ENCODE results near the gene COL20A1. TPM values are rescaled to one million over a fixed set of nuclear protein-coding genes. Genes with fewer than 3 reads are reported as not detected.

The COL20A1 gene
- total and polyA plus RNA-seq, 2 donors = 0.05 to 0.30 TPM

GRCh38 chr20:63325554-63326313, 32.7 kb downstream of the COL20A1 start:
- 91% methylated on average over 8 of the region's 8 CpGs for WGBS
- Histone ChIP-seq H3K27ac (ENCODE audit: low read depth in 1 of 2, low read length in 1 of 2) (no peak overlapping the region), H3K4me1 (ENCODE audit: control insufficient read depth in 2 of 2, insufficient read depth in 2 of 2, low read length in 2 of 2) (no peaks in the 10 kb centered on the region), H3K9me3 (ENCODE audit: control insufficient read depth in 2 of 2, insufficient read depth in 1 of 2, low read length in 1 of 2) (peaks cover 0 to 1% of the 10 kb centered on the region in 2 donors), H3K27me3 (ENCODE audit: control insufficient read depth in 2 of 2, insufficient read depth in 1 of 2, low read length in 1 of 2) (peaks cover 0 to 22% of the 10 kb centered on the region in 2 donors), H3K36me3 (ENCODE audit: control insufficient read depth in 2 of 2, insufficient read depth in 2 of 2, low read length in 1 of 2) (no peaks in the 10 kb centered on the region), H3K4me3 (ENCODE audit: low read length in 2 of 2) (no peak overlapping the region)
- no peak for DNase-seq (ENCODE audit: low read depth in 6 of 9, low spot score in 9 of 9)

- H3K36me3 ChIP-seq (ENCODE audit: control insufficient read depth in 2 of 2, insufficient read depth in 2 of 2, low read length in 1 of 2) = no peaks in the 10 kb centered on the region
- peaks cover 0 to 18% of the 10 kb centered on the region in 2 donors for H3K27me3 ChIP-seq (ENCODE audit: control insufficient read depth in 2 of 2, insufficient read depth in 1 of 2, low read length in 1 of 2)
- DNase-seq (ENCODE audit: low read depth in 6 of 9, low spot score in 9 of 9) = no peak
- no peak overlapping the region for H3K4me3 ChIP-seq (ENCODE audit: low read length in 2 of 2)
- WGBS = 88% methylated on average over 15 of the region's 15 CpGs
- H3K27ac ChIP-seq (ENCODE audit: low read depth in 1 of 2, low read length in 1 of 2) = peak overlapping the region in 1 of 2 donors; percentile 68
- peaks cover 1 to 4% of the 10 kb centered on the region in 2 donors for H3K9me3 ChIP-seq (ENCODE audit: control insufficient read depth in 2 of 2, insufficient read depth in 1 of 2, low read length in 1 of 2)
- no peaks in the 10 kb centered on the region for H3K4me1 ChIP-seq (ENCODE audit: control insufficient read depth in 2 of 2, insufficient read depth in 2 of 2, low read length in 2 of 2)
These were observed 33.6 kb downstream of the COL20A1 start for GRCh38 chr20:63326314-63327230.

DNA sequence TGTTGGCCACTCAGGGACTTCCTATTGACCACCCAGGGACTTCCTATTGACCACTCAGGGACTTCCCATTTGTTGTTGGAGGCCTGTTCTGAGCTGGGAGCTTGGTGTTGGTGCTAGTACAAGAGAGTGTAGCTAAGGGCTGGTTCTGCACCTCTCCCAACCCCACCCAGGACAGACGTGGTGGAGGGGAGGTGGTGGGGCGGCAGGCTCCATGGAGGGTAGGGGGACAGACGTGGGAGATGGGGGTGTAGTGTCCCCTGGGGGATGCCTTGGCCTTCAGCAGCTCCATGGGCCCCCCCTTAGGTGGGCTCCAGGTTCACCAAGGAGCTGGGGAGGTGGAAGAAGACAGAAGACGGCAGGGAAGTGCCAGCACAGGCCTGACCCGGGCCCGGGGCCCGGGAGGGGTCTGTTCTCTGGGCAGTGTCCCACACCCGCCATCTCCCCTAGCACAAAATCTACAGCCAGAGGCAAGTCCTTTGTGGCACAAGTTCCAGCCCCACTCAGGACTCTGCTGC, 34.3 kb downstream of the COL20A1 start:
- no peak for DNase-seq (ENCODE audit: low read depth in 6 of 9, low spot score in 9 of 9)
- H3K27ac ChIP-seq (ENCODE audit: low read depth in 1 of 2, low read length in 1 of 2) = peak overlapping the region in 1 of 2 donors; percentile 68
- 89% methylated on average over 8 of the region's 8 CpGs for WGBS
- peaks cover 1 to 11% of the 10 kb centered on the region in 2 donors for H3K9me3 ChIP-seq (ENCODE audit: control insufficient read depth in 2 of 2, insufficient read depth in 1 of 2, low read length in 1 of 2)
- no peaks in the 10 kb centered on the region for H3K36me3 ChIP-seq (ENCODE audit: control insufficient read depth in 2 of 2, insufficient read depth in 2 of 2, low read length in 1 of 2)
- peaks cover 0 to 13% of the 10 kb centered on the region in 2 donors for H3K27me3 ChIP-seq (ENCODE audit: control insufficient read depth in 2 of 2, insufficient read depth in 1 of 2, low read length in 1 of 2)
- no peaks in the 10 kb centered on the region for H3K4me1 ChIP-seq (ENCODE audit: control insufficient read depth in 2 of 2, insufficient read depth in 2 of 2, low read length in 2 of 2)
- no peak overlapping the region for H3K4me3 ChIP-seq (ENCODE audit: low read length in 2 of 2)

GRCh38 chr20:63328026-63328700, 35.2 kb downstream of the COL20A1 start:
- peaks cover 0 to 5% of the 10 kb centered on the region in 2 donors for H3K27me3 ChIP-seq (ENCODE audit: control insufficient read depth in 2 of 2, insufficient read depth in 1 of 2, low read length in 1 of 2)

GRCh38 chr20:63328718-63329275, 35.8 kb downstream of the COL20A1 start:
- no peak for DNase-seq (ENCODE audit: low read depth in 6 of 9, low spot score in 9 of 9)
- Histone ChIP-seq H3K4me3 (ENCODE audit: low read length in 2 of 2) (no peak overlapping the region), H3K9me3 (ENCODE audit: control insufficient read depth in 2 of 2, insufficient read depth in 1 of 2, low read length in 1 of 2) (peaks cover 1 to 14% of the 10 kb centered on the region in 2 donors), H3K4me1 (ENCODE audit: control insufficient read depth in 2 of 2, insufficient read depth in 2 of 2, low read length in 2 of 2) (no peaks in the 10 kb centered on the region), H3K27ac (ENCODE audit: low read depth in 1 of 2, low read length in 1 of 2) (no peak overlapping the region), H3K36me3 (ENCODE audit: control insufficient read depth in 2 of 2, insufficient read depth in 2 of 2, low read length in 1 of 2) (no peaks in the 10 kb centered on the region), H3K27me3 (ENCODE audit: control insufficient read depth in 2 of 2, insufficient read depth in 1 of 2, low read length in 1 of 2) (peaks cover 0 to 2% of the 10 kb centered on the region in 2 donors)
- 80% methylated on average over 21 of the region's 21 CpGs for WGBS

More at GRCh38 chr20:63328026-63328700, 35.2 kb downstream of the COL20A1 start:
- no peak for DNase-seq (ENCODE audit: low read depth in 6 of 9, low spot score in 9 of 9)
- H3K36me3 ChIP-seq (ENCODE audit: control insufficient read depth in 2 of 2, insufficient read depth in 2 of 2, low read length in 1 of 2) = no peaks in the 10 kb centered on the region
- H3K4me1 ChIP-seq (ENCODE audit: control insufficient read depth in 2 of 2, insufficient read depth in 2 of 2, low read length in 2 of 2) = no peaks in the 10 kb centered on the region
- WGBS = 86% methylated on average over 20 of the region's 20 CpGs
- H3K27ac ChIP-seq (ENCODE audit: low read depth in 1 of 2, low read length in 1 of 2) = no peak overlapping the region
- peaks cover 1 to 14% of the 10 kb centered on the region in 2 donors for H3K9me3 ChIP-seq (ENCODE audit: control insufficient read depth in 2 of 2, insufficient read depth in 1 of 2, low read length in 1 of 2)
- H3K4me3 ChIP-seq (ENCODE audit: low read length in 2 of 2) = no peak overlapping the region

GRCh38 chr20:63329331-63330083, 36.5 kb downstream of the COL20A1 start:
- no peak for DNase-seq (ENCODE audit: low read depth in 6 of 9, low spot score in 9 of 9)

GRCh38 chr20:63330084-63330760, 37.2 kb downstream of the COL20A1 start:
- Histone ChIP-seq H3K27me3 (ENCODE audit: control insufficient read depth in 2 of 2, insufficient read depth in 1 of 2, low read length in 1 of 2) (no peaks in the 10 kb centered on the region), H3K4me3 (ENCODE audit: low read length in 2 of 2) (no peak overlapping the region), H3K36me3 (ENCODE audit: control insufficient read depth in 2 of 2, insufficient read depth in 2 of 2, low read length in 1 of 2) (no peaks in the 10 kb centered on the region), H3K27ac (ENCODE audit: low read depth in 1 of 2, low read length in 1 of 2) (no peak overlapping the region), H3K9me3 (ENCODE audit: control insufficient read depth in 2 of 2, insufficient read depth in 1 of 2, low read length in 1 of 2) (peaks cover 1 to 17% of the 10 kb centered on the region in 2 donors), H3K4me1 (ENCODE audit: control insufficient read depth in 2 of 2, insufficient read depth in 2 of 2, low read length in 2 of 2) (no peaks in the 10 kb centered on the region)
- DNase-seq (ENCODE audit: low read depth in 6 of 9, low spot score in 9 of 9) = no peak
- 88% methylated on average over 20 of the region's 20 CpGs for WGBS

More at GRCh38 chr20:63329331-63330083, 36.5 kb downstream of the COL20A1 start:
- 92% methylated on average over 18 of the region's 18 CpGs for WGBS
- H3K4me3 ChIP-seq (ENCODE audit: low read length in 2 of 2) = no peak overlapping the region
- H3K9me3 ChIP-seq (ENCODE audit: control insufficient read depth in 2 of 2, insufficient read depth in 1 of 2, low read length in 1 of 2) = peaks cover 1 to 14% of the 10 kb centered on the region in 2 donors
- no peak overlapping the region for H3K27ac ChIP-seq (ENCODE audit: low read depth in 1 of 2, low read length in 1 of 2)
- H3K4me1 ChIP-seq (ENCODE audit: control insufficient read depth in 2 of 2, insufficient read depth in 2 of 2, low read length in 2 of 2) = no peaks in the 10 kb centered on the region
- no peaks in the 10 kb centered on the region for H3K36me3 ChIP-seq (ENCODE audit: control insufficient read depth in 2 of 2, insufficient read depth in 2 of 2, low read length in 1 of 2)
- peaks cover 0 to 2% of the 10 kb centered on the region in 2 donors for H3K27me3 ChIP-seq (ENCODE audit: control insufficient read depth in 2 of 2, insufficient read depth in 1 of 2, low read length in 1 of 2)
